ENCODE results near the gene HOXC12.

GRCh38 chr12:53995378-53996239 is 40.9 kb downstream of the HOXC12 start:
- TF ChIP-seq POLR2A (IDR thresholded peaks at IDR 0.05; ENCODE audit: low read length) (no peak), GATA1 (IDR thresholded peaks at IDR 0.05; ENCODE audit: low read depth, low read length) (no peak)
